SU-DHL-6 (cell line): ENCODE data around the gene DYTN.
"Not testable (repeated sequence)": the region's sequence is repeated elsewhere in the genome, so short reads cannot be mapped to it uniquely, and the experiment has no call there.

Source experiments
- H2AFZ ChIP-seq: fragments of 200-600 bp; sonication (generic); 2 replicates; pipeline ENCODE4 v1.6.1; 2014; ENCODE audit warnings: low read depth, mild to moderate bottlenecking, moderate library complexity, mixed read lengths, antibody characterized with exemption, low read length; ENCODE audit not compliant: severe bottlenecking
- H3F3A ChIP-seq: fragments of 200-600 bp; shearing (Covaris generic); 2 replicates; pipeline ENCODE4 v1.6.0; 2016; ENCODE audit warnings: antibody characterized with exemption, mild to moderate bottlenecking; ENCODE audit not compliant: insufficient read depth
- H3K27ac ChIP-seq: fragments of 200-600 bp; sonication (generic); 2 replicates; pipeline ENCODE4 v1.5.1; 2016; ENCODE audit warnings: low read depth, mild to moderate bottlenecking, low read length, moderate library complexity, mixed read lengths
- H3K27me3 ChIP-seq: fragments of 200-600 bp; sonication (generic), shearing (Covaris generic); 2 replicates; pipeline ENCODE4 v1.6.0; 2014; ENCODE audit warnings: mild to moderate bottlenecking, low read length
- H3K36me3 ChIP-seq: fragments of 200-600 bp; sonication (generic); 2 replicates; pipeline ENCODE4 v1.6.1; 2014; ENCODE audit warnings: mild to moderate bottlenecking, low read length, mixed read lengths
- H3K4me2 ChIP-seq: fragments of 300-600, 200-600 bp; shearing (Covaris generic), sonication (generic); 2 replicates; pipeline ENCODE4 v1.6.0; 2014; ENCODE audit warnings: low read length, low read depth, mild to moderate bottlenecking; ENCODE audit not compliant: poor library complexity, severe bottlenecking
- H3K4me3 ChIP-seq: fragments of 200-600 bp; sonication (generic); 2 replicates; pipeline ENCODE4 v1.5.1; 2014; ENCODE audit warnings: antibody characterized with exemption, low read length, mild to moderate bottlenecking, mixed read lengths; ENCODE audit not compliant: insufficient read depth, poor library complexity, severe bottlenecking
- H3K79me2 ChIP-seq: fragments of 200-600 bp; sonication (generic); 2 replicates; pipeline ENCODE4 v1.6.1; 2014; ENCODE audit warnings: mild to moderate bottlenecking, low read length, moderate library complexity; ENCODE audit not compliant: insufficient read depth
- H3K9ac ChIP-seq: fragments of 200-600 bp; sonication (generic); 2 replicates; pipeline ENCODE4 v1.7.0; 2014; ENCODE audit warnings: mild to moderate bottlenecking, low read length
- H3K9me2 ChIP-seq: fragments of 200-600 bp; sonication (generic); replicated peaks from 2 replicates; pipeline ENCODE4 v1.6.1; 2014; ENCODE audit warnings: low read length; ENCODE audit not compliant: insufficient read depth
- H3K9me3 ChIP-seq: fragments of 200-600 bp; sonication (generic); 2 replicates; pipeline ENCODE4 v1.6.1; 2014; ENCODE audit warnings: low read length, mixed read lengths; ENCODE audit not compliant: insufficient read depth
- H4K20me1 ChIP-seq: fragments of 200-600 bp; sonication (generic); 2 replicates; pipeline ENCODE4 v1.6.1; 2014; ENCODE audit warnings: low read depth, mild to moderate bottlenecking, antibody characterized with exemption, low read length, moderate library complexity, mixed read lengths
- CTCF ChIP-seq: fragments of 200-600 bp; sonication (generic); IDR thresholded peaks from one replicate; pipeline ENCODE4 v1.5.1; 2017; ENCODE audit warnings: antibody characterized with exemption, mild to moderate bottlenecking, low read length, moderate library complexity; ENCODE audit not compliant: insufficient read depth, poor library complexity, severe bottlenecking
- EZH2phosphoT487 ChIP-seq: fragments of 200-600 bp; sonication (generic), shearing (Covaris generic); conservative IDR thresholded peaks from 2 replicates; pipeline ENCODE4 v1.6.1; 2018; ENCODE audit warnings: mild to moderate bottlenecking, antibody characterized with exemption, low read length, moderate library complexity, mixed read lengths

Gene DYTN

DNA sequence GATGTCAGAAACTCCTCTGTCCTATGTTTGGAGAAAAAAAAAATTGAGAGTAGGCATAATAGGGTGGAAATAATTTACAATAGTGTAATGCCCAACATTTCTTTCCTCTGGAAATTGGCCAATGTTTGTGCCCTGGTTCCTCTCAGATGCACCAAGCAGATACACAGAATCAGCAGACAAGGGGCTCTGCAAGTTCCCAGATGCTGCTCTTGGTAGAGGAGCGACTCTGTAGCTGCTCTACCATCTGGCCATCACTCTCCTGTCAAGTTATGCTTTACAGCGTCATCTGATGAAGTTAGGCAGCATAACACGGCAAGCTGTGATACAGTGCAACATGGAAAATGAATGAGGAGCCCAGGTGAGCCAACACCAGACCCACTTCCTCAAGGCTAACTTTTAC is 1.6 kb downstream of the DYTN start:
- Histone ChIP-seq H2AFZ (no peak overlapping the region), H3K4me3 (no peak overlapping the region), H3K27ac (no peak overlapping the region), H3K4me2 (no peak overlapping the region), H3K9me3 (no peaks in the 10 kb centered on the region), H3F3A (no peaks in the 10 kb centered on the region), H3K9me2 (no peaks in the 10 kb centered on the region), H3K36me3 (no peaks in the 10 kb centered on the region), H3K79me2 (no peaks in the 10 kb centered on the region), H3K9ac (no peak overlapping the region), H3K27me3 (no peaks in the 10 kb centered on the region), H4K20me1 (no peaks in the 10 kb centered on the region)
- TF ChIP-seq EZH2phosphoT487 (no peak), CTCF (no peak)

DNA sequence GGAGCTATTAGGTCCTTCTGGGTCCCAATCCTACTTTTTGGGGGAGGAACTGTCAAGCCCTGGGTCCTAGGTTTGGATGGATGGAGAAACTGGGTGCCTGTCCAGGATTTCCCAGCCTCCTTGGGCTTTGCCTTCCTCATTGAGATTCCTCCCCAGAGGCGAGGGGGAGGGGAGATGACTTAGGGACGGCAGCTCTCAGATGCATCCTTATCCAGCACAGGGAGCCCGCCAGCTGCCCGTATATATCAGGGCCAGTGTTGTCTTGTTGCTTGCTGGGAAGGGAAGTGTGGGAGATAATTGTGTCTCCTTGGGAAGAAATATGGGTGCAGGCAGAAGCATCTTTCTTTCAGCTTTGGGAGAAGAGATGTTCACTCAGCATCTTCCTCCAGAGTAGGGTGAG is 3.0 kb downstream of the DYTN start:
- H3K9me2 ChIP-seq, H3K9ac ChIP-seq, H3K36me3 ChIP-seq, H3F3A ChIP-seq, H3K4me2 ChIP-seq, H2AFZ ChIP-seq, H3K4me3 ChIP-seq, H3K27ac ChIP-seq, H3K9me3 ChIP-seq, H3K27me3 ChIP-seq, H3K79me2 ChIP-seq, H4K20me1 ChIP-seq: not testable (repeated sequence)

GRCh38 chr2:206713746-206714145 is 4.5 kb downstream of the DYTN start:
- no peak for TF ChIP-seq CTCF
- no peak for TF ChIP-seq EZH2phosphoT487
- no peaks in the 10 kb centered on the region for H3K9me2 ChIP-seq
- no peak overlapping the region for H3K27ac ChIP-seq
- no peaks in the 10 kb centered on the region for H3K27me3 ChIP-seq
- no peak overlapping the region for H3K9ac ChIP-seq
- H3K9me3 ChIP-seq: no peaks in the 10 kb centered on the region
- no peaks in the 10 kb centered on the region for H3K79me2 ChIP-seq
- H3K4me3 ChIP-seq: no peak overlapping the region
- H3K4me2 ChIP-seq: no peak overlapping the region
- no peak overlapping the region for H2AFZ ChIP-seq
- no peaks in the 10 kb centered on the region for H3F3A ChIP-seq
- no peaks in the 10 kb centered on the region for H4K20me1 ChIP-seq
- H3K36me3 ChIP-seq: no peaks in the 10 kb centered on the region

GRCh38 chr2:206708286-206708685 is 9.9 kb downstream of the DYTN start:
- Histone ChIP-seq H2AFZ (no peak overlapping the region), H3K27me3 (no peaks in the 10 kb centered on the region), H3K9me3 (no peaks in the 10 kb centered on the region), H3F3A (no peaks in the 10 kb centered on the region), H3K36me3 (no peaks in the 10 kb centered on the region), H4K20me1 (no peaks in the 10 kb centered on the region), H3K9ac (no peak overlapping the region), H3K9me2 (no peaks in the 10 kb centered on the region), H3K4me2 (no peak overlapping the region), H3K27ac (no peak overlapping the region), H3K4me3 (no peak overlapping the region), H3K79me2 (no peaks in the 10 kb centered on the region)
- no peak for TF ChIP-seq EZH2phosphoT487
- TF ChIP-seq CTCF: no peak
